ENCODE results near the gene OR1D2. TPM values are rescaled to one million over a fixed set of nuclear protein-coding genes. Genes with fewer than 3 reads are reported as not detected.
"Not testable (repeated sequence)": the region's sequence is repeated elsewhere in the genome, so short reads cannot be mapped to it uniquely, and the experiment has no call there.

OR1D2 gene
- not detected for polyA plus RNA-seq

DNA sequence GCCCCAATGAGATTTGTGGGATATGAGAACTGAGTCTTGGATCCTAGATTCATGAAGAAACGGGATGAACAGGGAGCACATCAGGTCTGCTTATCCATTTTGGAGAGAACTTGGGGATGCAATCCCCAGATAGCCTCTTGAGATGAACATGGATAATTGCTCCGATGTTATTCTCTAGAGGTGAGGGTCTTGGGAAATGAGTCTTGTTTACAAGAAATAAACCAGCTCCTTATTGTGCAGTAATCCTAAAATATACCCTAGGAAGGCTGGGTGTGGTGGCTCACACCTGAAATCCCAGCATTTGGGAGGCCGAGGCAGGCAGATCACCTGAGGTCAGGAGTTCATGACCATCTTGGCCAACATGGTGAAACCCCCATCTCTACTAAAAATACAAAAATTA lies at the start of gene OR1D2:
Gene OR1D2 (minus strand): TSS at position 101 of the 400 bp plus-strand sequence. CDS start 11,426 bp downstream, outside the sequence.
- no peak within 1 kb of the TSS for H3K27ac ChIP-seq (ENCODE audit: low read depth, low read length)
- 57 to 70% (median 70%) methylated on average over 3 of the region's 3 CpGs for WGBS, 3 donors

DNA sequence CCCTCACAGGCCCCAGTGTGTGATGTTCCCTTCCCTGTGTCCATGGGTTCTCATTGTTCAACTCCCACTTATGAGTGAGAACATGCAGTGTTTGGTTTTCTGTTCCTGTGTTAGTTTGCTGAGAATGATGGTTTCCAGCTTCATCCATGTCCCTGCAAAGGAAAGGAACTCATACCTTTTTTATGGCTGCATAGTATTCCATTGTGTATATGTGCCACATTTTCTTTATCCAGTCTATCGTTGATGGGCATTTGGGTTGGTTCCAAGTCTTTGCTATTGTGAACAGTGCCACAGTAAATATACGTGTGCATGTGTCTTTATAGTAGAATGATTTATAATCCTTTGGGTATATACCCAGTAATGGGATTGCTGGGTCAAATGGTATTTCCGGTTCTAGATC lies 33.3 kb upstream of the OR1D2 start:
- WGBS, 3 donors = 79 to 88% (median 83%) methylated on average over 2 of the region's 3 CpGs

GRCh38 chr17:3127451-3127850 lies 23.2 kb upstream of the OR1D2 start, which contains the start of gene OR1G1:
Gene OR1G1, minus strand, starts transcription at chr17:3127551. Its CDS starts 0 bp downstream, at chr17:3127551.
- WGBS, 3 donors = 70 to 82% (median 80%) methylated on average over 2 of the region's 2 CpGs
- no peak within 1 kb of the TSS for H3K27ac ChIP-seq (ENCODE audit: low read depth, low read length)

More for the DNA sequence above, 33.3 kb upstream of the OR1D2 start:
- H3K27ac ChIP-seq (ENCODE audit: low read depth, low read length) = not testable (repeated sequence)

GRCh38 chr17:3073850-3074249 lies 30.4 kb downstream of the OR1D2 start:
- whole genome bisulfite sequencing, 3 donors = 64 to 81% (median 79%) methylated on average over 4 of the region's 4 CpGs
- not testable (repeated sequence) for H3K27ac ChIP-seq (ENCODE audit: low read depth, low read length)

DNA sequence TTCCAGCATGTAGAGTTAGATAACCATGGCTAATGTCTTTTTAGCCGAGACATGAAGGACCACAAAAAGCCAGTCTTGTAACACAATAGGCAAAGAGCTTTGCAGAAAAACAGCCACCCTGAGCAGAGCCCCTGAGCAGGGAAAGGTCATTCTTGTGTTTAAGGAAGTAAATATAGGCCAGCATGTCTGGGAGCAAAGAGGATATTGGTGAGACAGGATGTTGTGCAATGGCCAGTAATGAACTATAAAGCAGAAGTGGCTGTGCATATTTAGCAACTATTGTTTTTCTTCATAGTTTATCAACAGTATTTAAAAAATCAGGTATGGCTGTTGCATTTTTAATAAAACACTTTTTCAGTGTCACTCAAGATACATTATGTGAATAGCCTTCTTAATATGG lies 39.0 kb downstream of the OR1D2 start:
- no CpG with 5 or more reads among the region's 1 CpG for WGBS, 3 donors

DNA sequence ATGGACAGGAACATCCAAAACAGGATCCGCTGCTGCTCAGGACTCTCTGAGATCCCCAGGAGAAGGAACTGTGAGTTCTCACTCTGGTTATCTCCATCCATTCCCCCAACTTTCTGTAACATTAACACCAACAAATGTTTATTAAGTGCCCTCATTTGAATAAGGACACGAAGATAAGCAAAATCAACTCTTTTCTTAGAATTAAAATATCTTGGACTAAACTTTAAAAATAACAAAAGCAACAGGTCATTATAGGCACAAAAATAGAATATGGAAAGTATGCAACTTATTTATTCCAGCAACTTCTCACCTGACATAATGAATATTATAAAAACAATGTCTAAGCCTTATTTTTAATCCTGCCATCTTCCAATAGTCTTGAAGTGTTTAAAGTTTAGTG lies 40.7 kb downstream of the OR1D2 start, which contains the start of gene OR1D5:
Gene OR1D5 (minus strand): TSS at position 101 of the 400 bp plus-strand sequence. CDS start 0 bp downstream, at position 101.
- not testable (repeated sequence) for H3K27ac ChIP-seq (ENCODE audit: low read depth, low read length)
- WGBS, 3 donors = 62 to 87% (median 67%) methylated on average over 1 of the region's 2 CpGs

More for the DNA sequence above, 39.0 kb downstream of the OR1D2 start:
- not testable (repeated sequence) for H3K27ac ChIP-seq (ENCODE audit: low read depth, low read length)

- H3K27ac ChIP-seq (ENCODE audit: low read depth, low read length) = not testable (repeated sequence)
- WGBS, 3 donors = 76 to 87% (median 86%) methylated on average over 8 of the region's 8 CpGs
Observed at GRCh38 chr17:3062824-3063377, 41.3 kb downstream of the OR1D2 start.

- H3K27ac ChIP-seq (ENCODE audit: low read depth, low read length) = not testable (repeated sequence)
- WGBS, 3 donors = 85 to 100% (median 86%) methylated on average over 1 of the region's 2 CpGs
Observed at GRCh38 chr17:3054868-3055267, 49.4 kb downstream of the OR1D2 start.

- 85 to 87% (median 86%) methylated on average over 8 of the region's 8 CpGs for WGBS, 3 donors
- no peak overlapping the region for H3K27ac ChIP-seq (ENCODE audit: low read depth, low read length)
Observed at GRCh38 chr17:3049705-3050295, 54.4 kb downstream of the OR1D2 start.

GRCh38 chr17:3048727-3049471 lies 55.3 kb downstream of the OR1D2 start:
- no peak overlapping the region for H3K27ac ChIP-seq (ENCODE audit: low read depth, low read length)
- WGBS, 3 donors = 0 to 1% (median 1%) methylated on average over 50 of the region's 50 CpGs

- H3K27ac ChIP-seq (ENCODE audit: low read depth, low read length) = no peak overlapping the region
- WGBS, 3 donors = 81 to 89% (median 85%) methylated on average over 3 of the region's 3 CpGs
Observed at GRCh38 chr17:3046753-3047152, 57.5 kb downstream of the OR1D2 start.

DNA sequence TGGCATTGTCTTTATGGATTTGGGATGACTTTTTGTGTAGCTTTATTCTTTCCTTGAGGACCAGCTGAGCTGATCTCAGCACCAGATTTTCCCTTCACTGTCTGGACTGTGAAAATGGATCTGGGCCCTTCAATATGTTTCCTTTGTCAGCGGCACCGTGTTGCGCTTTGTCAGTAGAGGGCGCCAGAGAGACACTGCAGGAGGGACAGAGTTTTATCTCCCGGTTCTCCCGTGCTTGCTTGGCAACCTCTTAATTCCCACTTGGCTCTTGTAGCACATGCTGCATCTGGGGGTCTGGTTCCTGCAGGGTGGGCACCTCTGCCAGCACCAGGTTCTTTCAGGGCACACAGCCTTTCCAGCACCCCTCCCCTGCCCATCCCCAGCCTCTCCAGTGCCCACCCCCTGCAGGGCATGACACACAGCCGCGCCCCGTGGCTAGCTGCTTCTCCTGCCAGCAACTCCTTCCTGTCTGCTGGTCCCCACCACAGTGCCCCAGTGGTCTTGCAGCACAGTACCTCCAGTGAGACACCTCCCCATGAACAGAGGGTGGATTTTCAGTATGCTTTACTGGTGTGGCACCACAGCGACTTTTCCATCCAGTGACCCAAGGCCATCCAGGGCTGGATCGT lies 60.4 kb downstream of the OR1D2 start:
- H3K27ac ChIP-seq (ENCODE audit: low read depth, low read length) = no peak overlapping the region
- WGBS, 3 donors = 64 to 65% (median 65%) methylated on average over 9 to 11 of the region's 11 CpGs

GRCh38 chr17:3040882-3041281 lies 63.3 kb downstream of the OR1D2 start:
- 40 to 77% (median 75%) methylated on average over 5 of the region's 5 CpGs for WGBS, 3 donors
- no peak overlapping the region for H3K27ac ChIP-seq (ENCODE audit: low read depth, low read length)

DNA sequence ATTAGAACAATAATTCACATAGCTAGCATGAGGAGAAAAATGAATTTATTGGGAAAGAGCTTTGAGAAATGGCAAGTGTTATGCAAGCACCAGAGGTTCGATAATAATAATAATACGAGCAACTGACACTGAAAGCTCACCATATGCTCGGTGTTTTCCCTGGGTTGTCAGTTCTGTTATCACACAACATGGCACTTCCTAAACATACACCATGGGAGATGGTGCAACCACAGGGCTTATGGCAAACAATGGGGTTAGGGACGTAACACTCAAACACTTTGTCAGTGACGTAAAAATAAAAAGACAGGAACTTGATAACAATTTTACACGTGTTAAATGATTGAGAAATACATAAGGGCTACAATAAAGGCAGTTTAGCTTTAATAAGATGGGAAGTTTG lies 64.5 kb downstream of the OR1D2 start:
- no peak overlapping the region for H3K27ac ChIP-seq (ENCODE audit: low read depth, low read length)
- WGBS, 3 donors = 24 to 48% (median 32%) methylated on average over 6 of the region's 6 CpGs

DNA sequence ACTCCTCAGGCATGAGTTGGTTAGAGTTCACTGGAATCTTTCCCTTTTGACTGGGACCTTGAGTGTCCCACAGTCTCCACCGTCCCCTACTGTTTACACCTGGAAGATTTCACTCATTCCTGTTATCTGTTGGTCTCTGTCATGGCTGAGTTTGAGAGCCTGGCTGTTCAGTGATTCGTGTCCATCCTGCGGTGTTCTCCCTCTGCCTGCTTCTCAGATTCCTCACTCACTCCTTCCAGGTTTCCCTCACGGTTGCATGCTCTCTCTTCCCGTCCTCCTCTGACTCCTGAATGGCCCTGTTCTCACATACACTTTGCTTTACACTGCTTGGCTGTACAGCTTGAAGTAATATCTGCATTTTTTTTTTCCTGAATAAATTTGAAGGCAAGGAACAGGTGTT lies 65.3 kb downstream of the OR1D2 start:
- 34 to 58% (median 55%) methylated on average over 5 of the region's 5 CpGs for WGBS, 3 donors
- H3K27ac ChIP-seq (ENCODE audit: low read depth, low read length) = no peak overlapping the region

Measured in adipose tissue (tissue), 3 donors.